GM10847 (cell line): ENCODE data around the gene SLC17A6.

Experiments
- POLR2A ChIP-seq: IDR thresholded peaks from 2 replicates; pipeline ENCODE4 v1.6.1; 2011; ENCODE audit not compliant: insufficient read length; ENCODE audit errors: extremely low read depth

The SLC17A6 gene

DNA sequence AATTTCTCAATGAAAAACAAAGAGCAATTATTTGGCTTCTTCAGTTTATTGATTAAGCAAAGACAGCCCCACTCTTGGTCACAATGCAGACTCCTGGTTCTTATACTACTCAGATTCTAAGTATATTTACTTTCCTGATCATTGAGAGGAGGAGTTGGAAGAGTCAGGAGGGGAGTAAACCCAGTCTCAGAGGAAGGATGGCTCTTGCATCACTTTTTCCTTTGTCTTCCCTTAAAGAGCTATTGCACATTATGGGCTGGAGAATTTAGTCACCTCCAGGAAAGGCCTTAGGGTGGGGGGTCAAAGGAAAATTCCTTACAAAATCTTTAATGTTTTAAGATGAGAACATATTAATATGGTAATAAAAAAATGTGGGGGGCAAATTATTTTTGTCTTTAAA is 8.1 kb downstream of the SLC17A6 start:
- no peak for TF ChIP-seq POLR2A

DNA sequence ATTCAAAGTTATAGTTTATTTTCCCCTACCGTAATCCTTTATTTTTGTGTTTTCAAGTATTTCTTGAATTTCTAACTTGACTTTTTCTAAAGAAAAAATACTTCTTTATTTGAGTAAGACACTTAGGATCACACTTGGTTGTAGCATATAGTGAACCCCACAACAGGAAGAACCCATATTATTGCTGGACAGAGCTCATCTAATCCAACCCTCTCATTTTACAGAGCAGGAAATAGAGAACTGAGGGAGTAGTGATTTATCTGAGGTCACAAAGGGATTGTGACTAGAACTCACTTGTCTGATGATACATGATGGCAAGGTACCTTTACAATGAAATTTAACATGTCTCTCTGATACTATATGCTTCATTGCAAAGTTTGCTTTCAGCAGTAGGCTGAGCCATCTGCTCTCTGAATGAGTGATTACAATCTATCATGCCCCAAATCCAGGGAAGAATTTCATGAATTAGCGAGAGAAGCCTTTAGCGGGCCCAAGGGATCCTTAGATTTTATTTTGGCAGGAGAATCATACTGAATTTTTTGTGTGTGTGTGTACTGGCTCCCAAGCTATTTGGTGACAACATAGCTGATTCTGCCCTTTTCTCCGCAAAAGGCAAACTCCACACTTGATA is 9.8 kb downstream of the SLC17A6 start:
- TF ChIP-seq POLR2A: no peak

DNA sequence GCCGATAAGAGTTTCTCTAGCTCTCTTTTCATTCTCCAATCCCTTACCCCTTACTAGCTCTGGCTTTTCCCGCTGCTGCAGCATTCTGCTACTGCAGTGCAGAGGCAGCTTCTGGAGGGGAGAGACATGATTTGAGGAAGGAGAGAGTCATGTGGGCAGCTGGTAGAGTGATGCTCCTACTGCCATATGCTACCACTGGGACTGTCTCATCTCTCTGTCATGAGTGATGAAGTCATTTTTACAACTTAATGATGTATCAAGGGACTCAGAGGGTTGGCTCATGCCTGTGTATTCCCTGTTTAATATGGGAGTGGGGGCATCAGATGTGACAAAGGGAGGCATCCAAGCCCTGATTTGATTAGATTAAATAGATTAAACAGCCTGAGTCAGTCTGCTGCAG is 11.3 kb downstream of the SLC17A6 start:
- no peak for TF ChIP-seq POLR2A

DNA sequence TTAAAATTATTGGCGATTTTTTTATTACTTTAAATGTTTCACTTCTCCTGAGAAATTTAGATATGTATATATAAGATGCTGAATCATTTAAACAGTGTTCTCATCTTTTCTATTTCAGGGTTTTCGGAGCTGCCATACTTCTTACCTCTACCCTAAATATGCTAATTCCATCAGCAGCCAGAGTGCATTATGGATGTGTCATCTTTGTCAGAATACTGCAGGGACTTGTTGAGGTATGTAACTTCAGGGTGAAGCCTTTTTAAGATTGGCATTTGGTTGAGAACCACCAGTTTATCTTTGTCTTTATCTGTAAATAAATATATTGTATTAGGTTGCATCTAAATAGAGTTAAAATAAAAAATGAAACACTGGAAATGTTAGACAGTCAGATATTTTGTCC is 21.1 kb downstream of the SLC17A6 start:
- TF ChIP-seq POLR2A: no peak

DNA sequence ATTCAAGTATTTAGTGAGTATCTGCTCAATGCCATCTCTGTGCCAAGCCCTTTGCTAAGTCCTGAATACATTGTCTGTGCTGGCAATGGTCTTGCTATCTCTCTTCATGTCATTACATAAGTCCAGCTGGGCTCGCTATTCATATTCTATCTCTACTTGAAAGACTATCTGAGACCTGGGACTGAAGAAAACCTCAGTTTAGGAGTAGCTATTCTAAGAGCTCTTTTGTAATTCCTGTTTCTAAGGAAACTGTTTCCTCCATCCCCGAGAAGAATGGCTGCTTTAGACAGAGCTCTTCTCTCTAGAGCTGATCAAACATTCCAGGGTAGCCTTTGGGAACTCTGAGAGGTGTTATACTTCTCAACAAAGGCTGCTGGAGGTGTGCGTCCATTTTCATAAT is 33.0 kb downstream of the SLC17A6 start:
- TF ChIP-seq POLR2A: no peak

DNA sequence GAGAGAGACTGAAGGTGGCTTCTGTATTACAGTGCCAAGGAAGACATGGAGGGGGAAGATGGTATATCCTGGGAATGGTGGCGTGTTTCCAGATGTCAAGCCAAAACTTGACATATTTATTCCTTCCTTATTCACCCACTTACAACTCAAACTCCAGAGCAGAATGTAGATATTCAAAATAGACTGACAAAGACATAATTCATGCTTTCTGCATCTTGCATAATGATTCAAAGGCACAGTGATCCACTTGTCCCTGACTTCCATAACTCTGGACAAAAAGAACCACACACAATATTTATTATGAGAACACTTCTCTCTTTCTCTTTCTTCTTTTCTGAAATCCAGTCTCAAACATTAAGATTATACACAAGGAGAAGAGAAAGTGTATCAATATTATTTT is 48.9 kb downstream of the SLC17A6 start:
- TF ChIP-seq POLR2A: no peak

DNA sequence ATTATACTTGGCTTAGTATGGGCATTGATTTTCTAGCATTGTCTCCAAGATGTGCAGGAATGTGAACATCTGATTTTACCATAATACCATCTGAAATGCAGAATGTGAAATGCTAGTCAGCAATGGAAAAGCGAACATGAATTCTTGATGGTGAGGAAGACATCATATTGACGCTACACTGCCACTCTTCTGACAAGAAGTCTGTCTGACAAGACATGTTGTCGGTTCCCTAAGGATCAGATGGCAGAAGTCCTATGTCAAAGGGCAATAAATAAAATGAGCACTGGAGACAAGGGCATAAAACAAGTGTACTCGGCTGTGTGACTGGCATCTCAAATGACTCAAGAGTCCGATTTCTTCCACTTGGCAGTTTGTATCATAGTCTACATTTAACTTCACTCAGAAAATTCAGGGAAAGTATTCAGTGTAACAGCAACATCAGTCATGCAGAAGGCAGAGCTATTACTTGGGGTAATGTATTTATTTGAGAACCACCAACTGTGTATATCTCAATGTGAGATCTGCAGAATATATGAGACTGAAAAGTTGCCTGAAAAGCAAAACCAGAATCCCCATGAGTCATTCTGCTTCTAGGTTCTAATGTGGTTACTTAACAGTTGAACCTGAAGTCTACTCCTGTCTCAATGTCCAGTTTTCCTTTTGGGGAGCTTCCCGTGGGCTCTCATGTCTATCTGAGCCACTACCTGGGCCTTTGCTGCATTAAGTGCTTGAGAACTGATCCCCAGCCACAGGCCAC is 51.5 kb downstream of the SLC17A6 start:
- no peak for TF ChIP-seq POLR2A

DNA sequence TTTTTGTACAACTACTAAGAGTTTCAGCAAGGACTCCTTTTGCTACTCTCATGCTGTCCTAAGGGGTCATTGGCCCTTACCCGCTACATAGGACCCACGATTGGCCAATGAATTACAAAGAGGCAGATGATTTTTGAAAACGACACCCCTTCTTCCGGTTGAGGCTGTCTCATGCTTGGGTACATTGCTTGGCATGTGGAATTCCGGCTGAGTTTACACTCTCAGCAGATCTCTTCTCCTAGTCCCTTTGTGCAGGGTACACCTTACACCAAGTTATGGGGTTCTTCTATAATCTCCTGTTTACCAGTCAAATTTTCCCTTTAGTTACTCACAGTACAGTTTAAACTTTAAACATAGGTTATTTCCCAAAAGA is 52.1 kb downstream of the SLC17A6 start:
- TF ChIP-seq POLR2A: no peak

DNA sequence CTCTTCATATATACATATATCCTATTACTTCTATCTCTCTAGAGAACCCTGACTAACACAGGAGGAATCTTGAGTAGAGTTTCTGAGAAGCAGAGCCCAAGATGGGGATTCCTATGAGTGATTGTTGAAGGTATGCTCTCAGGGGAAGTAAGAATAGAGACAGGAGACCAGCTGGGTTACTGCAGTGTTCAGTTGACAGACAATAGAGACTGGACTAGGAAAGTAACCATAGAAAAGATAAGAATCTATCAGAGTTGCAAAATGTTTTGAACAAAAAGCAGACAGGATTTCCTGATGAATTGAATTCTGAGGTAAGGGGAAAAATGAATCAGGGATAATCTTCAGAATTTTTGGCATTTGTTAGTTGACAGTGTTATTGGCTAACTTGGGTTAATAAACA is 54.4 kb downstream of the SLC17A6 start:
- no peak for TF ChIP-seq POLR2A

DNA sequence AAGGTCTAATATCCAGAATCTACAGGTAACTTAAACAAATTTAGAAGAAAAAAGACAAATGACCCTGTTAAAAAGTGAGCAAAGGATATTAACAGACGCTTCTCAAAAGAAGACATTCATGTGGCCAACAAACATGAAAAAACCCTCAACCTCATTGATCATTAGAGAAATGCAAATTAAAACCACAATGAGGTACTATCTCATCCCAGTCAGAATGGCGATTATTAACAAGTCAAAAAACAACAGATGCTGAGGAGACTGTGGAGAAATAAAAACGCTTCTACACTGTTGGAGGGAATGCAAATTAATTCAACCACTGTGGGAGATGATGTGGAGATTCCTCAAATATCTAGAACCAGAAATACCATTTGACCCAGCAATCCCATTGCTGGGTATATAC is 67.2 kb downstream of the SLC17A6 start:
- TF ChIP-seq POLR2A: no peak

DNA sequence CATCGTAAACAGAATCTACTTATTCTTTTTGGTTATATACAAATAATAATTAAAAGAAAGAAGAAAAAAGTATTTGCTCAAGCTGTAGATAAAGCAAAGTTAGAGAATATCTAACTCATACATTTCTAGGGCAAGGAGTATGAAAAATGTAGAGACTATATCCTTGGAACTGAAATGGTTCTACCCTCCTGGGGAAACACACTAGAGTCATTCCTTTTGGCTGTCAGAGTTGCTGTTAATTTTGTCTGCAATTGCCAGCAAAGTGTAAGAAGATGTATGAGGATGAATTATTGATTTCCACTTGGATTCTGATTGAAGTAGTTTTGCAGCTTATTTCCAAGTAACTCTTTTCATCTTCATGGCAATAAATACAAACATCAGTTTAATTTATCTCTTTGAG is 69.1 kb downstream of the SLC17A6 start:
- no peak for TF ChIP-seq POLR2A

DNA sequence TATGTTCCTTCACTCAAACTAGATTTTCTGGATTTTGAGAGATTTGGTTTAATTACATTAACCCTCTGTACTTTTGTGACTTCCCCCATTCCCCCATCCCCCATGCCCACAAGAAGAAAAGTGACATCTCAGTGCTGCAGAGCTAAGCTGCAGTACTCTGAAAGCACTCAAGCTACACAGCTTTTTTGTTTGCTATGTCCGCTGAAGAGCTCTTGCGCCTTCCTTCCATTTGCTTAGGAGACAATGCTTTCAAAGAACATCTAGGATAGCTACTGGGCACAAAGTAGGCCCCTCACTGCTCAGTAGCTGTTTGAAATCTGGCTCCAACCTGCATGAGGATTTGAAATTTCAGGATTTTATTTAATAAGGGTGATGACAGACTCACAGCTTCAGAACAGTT is 69.7 kb downstream of the SLC17A6 start:
- no peak for TF ChIP-seq POLR2A

DNA sequence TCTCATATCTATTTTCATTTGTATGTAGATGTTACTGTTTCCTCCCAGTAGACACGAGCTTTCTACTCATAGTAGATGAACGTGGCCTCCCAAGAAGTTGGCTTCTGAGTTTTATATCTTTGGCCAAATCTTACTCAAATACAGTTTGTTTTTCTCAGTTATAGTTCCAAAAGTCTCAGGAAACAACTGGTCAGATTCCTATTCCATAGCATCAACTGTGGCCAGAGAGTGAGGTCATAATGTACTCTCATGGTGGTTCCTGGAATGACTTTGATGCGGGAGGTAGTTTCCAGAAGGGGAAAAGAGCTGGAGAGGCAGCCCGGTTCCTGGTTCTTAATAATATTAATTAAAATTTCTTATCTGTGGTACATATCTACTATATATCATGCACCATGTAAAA is 77.3 kb downstream of the SLC17A6 start:
- no peak for TF ChIP-seq POLR2A

DNA sequence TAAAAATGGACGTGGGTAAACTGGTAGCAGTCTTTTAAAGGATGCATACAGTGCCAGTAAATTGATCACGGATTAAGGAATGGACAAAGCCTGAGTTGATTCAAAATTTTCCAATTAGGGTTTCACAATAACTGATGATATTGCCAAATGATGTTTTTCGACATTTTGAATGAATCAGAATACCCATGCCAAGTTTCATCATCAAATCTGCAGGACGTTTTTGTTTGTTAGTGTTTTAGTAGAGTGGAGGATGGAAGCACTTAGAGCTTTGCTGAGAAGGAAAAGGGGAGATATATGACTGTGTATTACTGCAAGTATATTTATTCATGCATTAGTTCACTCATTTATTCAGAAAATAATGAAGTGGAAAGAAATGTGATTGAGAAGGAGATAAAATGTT is 78.3 kb downstream of the SLC17A6 start:
- no peak for TF ChIP-seq POLR2A

DNA sequence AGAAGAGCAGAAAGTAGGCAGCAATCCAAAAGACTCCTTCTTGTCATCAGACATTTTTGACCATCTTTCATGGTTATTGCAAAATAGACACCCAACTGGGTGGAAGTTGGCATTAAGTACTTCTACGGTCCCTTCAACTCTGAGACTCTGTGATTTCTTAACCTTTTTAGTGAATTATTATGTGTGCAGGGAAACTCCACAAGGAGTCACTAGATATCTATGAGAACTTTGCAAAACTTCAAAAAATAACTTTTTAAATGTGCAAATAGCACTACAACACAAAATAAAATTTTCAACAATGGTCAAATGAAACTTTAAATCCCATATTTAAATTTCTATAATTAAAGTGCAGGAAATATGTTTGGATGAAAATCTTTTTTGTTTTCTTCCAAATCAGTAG is 88.7 kb downstream of the SLC17A6 start:
- no peak for TF ChIP-seq POLR2A
